Central memory CD4-positive, alpha-beta T cell (primary cell): ENCODE results near the gene TPH2.
A peak's percentile ranks its signal among the peaks of the same experiment; 100 is the strongest.

Experiments
- DNase-seq: peaks from one replicate; pipeline ENCODE4 v3.0.0; 2022

Gene TPH2

DNA sequence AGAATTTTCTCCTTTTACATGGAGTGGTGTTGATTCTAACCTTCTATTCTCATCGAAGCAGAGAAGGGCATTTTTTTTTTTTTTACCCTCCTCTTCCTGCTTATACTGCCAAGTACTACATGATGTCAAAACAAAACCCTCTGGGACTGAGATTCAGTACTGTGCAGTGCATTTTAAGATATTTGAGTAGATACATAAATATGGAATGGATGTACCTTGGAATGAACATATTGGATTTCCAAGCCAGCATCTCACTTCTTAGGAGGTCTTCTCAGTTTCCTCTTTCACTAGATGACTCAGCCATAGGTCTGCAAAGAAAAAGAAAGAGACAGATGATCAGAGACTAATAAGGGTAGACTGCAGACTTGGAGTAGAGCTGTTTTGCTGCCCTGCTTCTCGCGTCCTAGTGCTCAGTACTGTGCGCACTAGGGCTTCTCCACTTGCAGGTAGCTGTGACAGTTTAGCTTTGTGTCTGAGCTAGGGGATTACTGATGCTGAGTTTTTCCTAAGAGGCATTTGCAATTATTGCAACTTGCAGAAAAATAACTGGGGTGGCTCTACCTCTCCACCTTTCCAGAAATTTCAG is 20.4 kb downstream of the TPH2 start:
- no peak for DNase-seq

DNA sequence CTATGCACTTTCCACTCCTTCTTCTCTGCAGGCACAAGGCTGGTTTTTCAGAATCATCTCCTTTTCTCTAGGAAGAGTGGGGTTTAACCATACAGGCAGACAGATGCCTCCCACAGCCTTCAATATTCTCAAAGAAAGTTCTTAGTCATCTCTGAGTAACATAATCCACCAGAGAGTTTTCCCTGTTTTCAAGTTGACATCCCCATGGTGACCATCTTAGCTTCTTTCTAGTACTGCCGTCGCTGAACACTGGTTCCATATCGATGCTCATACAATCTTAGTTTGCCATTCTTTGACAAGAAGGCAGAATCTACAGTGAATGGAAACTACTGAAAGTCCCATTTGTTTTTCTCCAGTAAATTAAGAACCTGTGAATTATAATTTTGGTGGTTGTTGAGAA is 28.6 kb downstream of the TPH2 start:
- no peak for DNase-seq

GRCh38 chr12:71969330-71969729 is 30.7 kb downstream of the TPH2 start:
- no peak for DNase-seq

GRCh38 chr12:71970031-71970430 is 31.4 kb downstream of the TPH2 start:
- no peak for DNase-seq

GRCh38 chr12:71972441-71973074 is 33.9 kb downstream of the TPH2 start:
- no peak for DNase-seq

DNA sequence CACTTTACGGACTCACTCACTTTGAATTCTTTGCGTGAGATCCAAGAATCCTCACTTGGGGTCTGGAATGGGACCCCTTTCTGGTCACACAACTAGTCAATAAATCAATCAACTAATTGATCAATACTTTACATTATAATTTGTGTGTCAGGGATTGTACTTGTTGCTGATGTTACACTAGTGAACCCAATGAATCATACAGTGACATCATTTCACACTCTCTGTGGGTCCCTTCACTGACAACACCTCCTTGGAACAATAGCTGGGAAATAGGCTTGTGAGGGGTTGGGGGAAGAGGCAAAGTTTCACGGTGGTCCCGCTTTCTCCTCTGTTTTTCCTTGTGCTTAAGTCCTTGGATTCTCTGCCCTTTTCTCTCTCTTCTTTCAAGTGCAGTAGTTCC is 35.0 kb downstream of the TPH2 start:
- no peak for DNase-seq

- no peak for DNase-seq
These were observed 41.9 kb downstream of the TPH2 start for GRCh38 chr12:71980538-71980937.

- no peak for DNase-seq
These were observed 42.5 kb downstream of the TPH2 start for GRCh38 chr12:71981149-71981548.

DNA sequence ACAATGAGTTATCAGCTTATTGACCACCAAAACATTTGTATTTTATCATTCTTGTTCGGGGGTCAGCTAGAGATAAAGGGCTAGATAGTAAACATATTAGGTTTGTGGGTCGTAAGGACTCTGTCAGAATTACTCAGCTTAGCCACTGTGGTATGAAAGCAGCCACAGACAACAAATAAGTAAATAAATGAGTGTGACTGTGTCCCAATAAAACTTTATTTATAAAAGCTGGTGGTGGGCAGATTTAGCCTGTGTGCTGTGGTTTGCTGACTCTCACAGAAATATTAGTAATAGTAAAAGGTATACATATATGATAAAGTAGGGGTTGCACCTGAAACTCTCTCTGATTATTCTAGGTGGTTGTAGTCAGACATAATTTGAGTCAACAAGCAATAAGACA is 56.1 kb downstream of the TPH2 start:
- no peak for DNase-seq

GRCh38 chr12:71999795-72000194 is 61.1 kb downstream of the TPH2 start:
- DNase-seq, result no peak

- no peak for DNase-seq
These were observed 62.5 kb downstream of the TPH2 start for GRCh38 chr12:72000969-72001648.

- DNase-seq, result no peak
These were observed 68.1 kb downstream of the TPH2 start for GRCh38 chr12:72006766-72007165.

- no peak for DNase-seq
These were observed 71.7 kb downstream of the TPH2 start for GRCh38 chr12:72010356-72010755.

GRCh38 chr12:72011374-72011773 is 72.7 kb downstream of the TPH2 start:
- no peak for DNase-seq

GRCh38 chr12:72012874-72013273 is 74.2 kb downstream of the TPH2 start:
- DNase-seq, result no peak

- no peak for DNase-seq
These were observed 77.2 kb downstream of the TPH2 start for GRCh38 chr12:72015895-72016294.

GRCh38 chr12:72017054-72017651 is 78.5 kb downstream of the TPH2 start:
- peak; percentile 34 for DNase-seq

- no peak for DNase-seq
These were observed 79.4 kb downstream of the TPH2 start for GRCh38 chr12:72018036-72018435.

DNA sequence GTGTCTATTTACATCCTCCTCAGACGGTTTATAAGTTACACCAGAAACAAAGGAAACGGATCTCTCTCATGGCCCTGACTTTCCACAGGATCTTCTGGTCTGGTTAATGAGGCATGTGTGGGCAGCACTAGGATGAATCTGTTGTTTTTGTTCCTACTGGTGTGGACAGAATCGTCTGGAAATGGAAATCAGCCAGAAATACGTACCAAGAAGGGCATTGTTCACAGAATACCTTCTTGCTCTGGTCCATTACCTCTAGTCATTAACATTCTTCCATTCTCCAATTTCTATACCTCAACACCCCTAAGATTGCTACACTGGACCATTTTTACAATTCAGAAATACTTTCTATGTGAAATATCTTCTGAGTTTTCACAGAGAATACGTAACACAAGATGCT is 86.0 kb downstream of the TPH2 start:
- DNase-seq, result no peak

- no peak for DNase-seq
These were observed 86.9 kb downstream of the TPH2 start for GRCh38 chr12:72025524-72025923.

DNA sequence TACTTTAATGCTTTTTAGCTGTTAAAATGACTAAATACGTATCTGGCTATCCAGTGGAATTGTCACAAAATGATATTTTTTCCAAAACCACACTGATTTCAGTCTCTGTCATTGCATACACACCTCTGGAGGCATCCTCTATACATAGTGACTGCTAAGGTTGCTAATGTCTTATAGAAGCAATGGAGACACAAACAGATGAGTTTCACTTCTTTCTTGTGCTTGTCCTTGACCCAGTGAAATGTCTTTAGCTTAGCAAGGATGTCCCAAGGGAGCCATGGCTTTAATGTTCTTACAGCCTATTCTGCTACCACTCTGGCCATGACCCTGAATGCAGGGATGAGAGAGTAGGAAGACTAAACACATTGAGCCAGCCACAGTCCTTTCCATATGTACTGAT is 90.3 kb downstream of the TPH2 start:
- no peak for DNase-seq

DNA sequence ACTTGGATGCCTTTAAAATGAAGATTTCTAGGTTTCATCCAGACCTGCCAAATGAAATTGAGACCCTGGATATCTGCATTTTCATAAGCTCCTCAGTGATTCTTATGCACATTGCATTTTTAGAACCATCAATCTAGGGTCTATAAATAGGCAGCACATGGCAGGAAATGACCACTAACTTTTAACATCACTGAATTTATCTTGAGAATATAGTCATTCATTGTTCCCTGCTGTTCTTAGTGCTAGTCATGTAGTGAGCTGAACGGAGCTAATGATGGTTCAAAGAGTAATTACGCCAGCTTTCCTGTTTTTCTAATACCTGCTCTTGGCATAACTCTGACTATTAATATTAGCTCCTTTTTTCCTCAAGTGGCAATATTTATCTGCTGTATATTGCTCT is 91.6 kb downstream of the TPH2 start:
- DNase-seq, result no peak

DNA sequence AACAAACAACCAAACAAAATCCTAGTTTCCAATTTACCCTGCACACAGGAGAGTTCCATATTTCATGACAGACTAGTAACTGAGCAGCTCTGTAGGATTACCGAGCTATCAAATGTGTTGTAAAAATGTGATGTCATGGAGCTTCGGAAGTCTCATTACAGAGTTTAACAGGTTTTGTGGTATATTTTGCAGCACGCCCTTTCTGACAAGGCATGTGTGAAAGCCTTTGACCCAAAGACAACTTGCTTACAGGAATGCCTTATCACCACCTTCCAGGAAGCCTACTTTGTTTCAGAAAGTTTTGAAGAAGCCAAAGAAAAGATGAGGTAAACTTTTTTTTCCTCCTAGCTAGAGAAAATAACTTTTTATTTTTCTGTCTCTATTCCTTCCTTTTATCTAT is 92.4 kb downstream of the TPH2 start:
- no peak for DNase-seq

- no peak for DNase-seq
These were observed 95.3 kb downstream of the TPH2 start for GRCh38 chr12:72033991-72034390.
